Peyer's patch (tissue), 4 donors: Measurements from ENCODE around the gene IL1RL2. TPM values are rescaled to one million over a fixed set of nuclear protein-coding genes. Genes with fewer than 3 reads are reported as not detected.

Experiments used
- DNase-seq, 3 donors: peaks; one replicate each; pipeline ENCODE4 v3.0.0-alpha.2; 2017 to 2019
- H3K27ac ChIP-seq, 4 donors: fragments of 200-600 bp; sonication (generic); one replicate each; pipeline ENCODE4 v1.5.1; 2016 to 2019
- H3K27me3 ChIP-seq, 2 donors: fragments of 200-600 bp; sonication (generic); one replicate each; pipeline ENCODE4 v1.5.1; 2019
- H3K36me3 ChIP-seq, 3 donors: fragments of 200-600 bp; sonication (generic); one replicate each; pipeline ENCODE4 v1.5.1; 2016 to 2019
- H3K4me1 ChIP-seq, 4 donors: fragments of 200-600 bp; sonication (generic); one replicate each; pipeline ENCODE4 v1.5.1; 2016 to 2019
- H3K4me3 ChIP-seq, 4 donors: fragments of 200-600 bp; sonication (generic); 1 replicate in 3 of 4; 2 replicates in 1 of 4; pipeline ENCODE4 v1.5.1; 2016 to 2019; ENCODE audit warnings: mild to moderate bottlenecking in 1 of 4
- H3K9me3 ChIP-seq, 4 donors: fragments of 200-600 bp; sonication (generic); one replicate each; pipeline ENCODE4 v1.5.1; 2016 to 2019; ENCODE audit warnings: mild to moderate bottlenecking in 1 of 4
- POLR2A ChIP-seq, 2 donors: fragments of 450-650 bp; IDR thresholded peaks; one replicate each; pipeline ENCODE4 v1.5.1; 2017; ENCODE audit warnings: antibody characterized with exemption in 2 of 2, mild to moderate bottlenecking in 2 of 2, moderate library complexity in 2 of 2
- total RNA-seq, 4 donors: library from RNA; depleted of rRNA; stranded (reverse); fragments of >200 nt; gene quantifications; one replicate each; pipeline ENCODE4 v1.1.0, GENCODE V29; 2016
- TF ChIP-seq, protein P1 (sequence below), 6 experiments: fragments of 450-650 bp in 4 of 6; fragments of 200-600 bp in 2 of 6; sonication (generic) in 1 of 6; IDR thresholded peaks; one replicate each; pipeline ENCODE4 v1.5.1; 2017 to 2019; ENCODE audit warnings: antibody characterized with exemption in 6 of 6, mild to moderate bottlenecking in 3 of 6, moderate library complexity in 1 of 6

Gene IL1RL2
- total RNA-seq, 4 donors from 2014 or later = 0.57 to 2.5 TPM; not detected in 2

DNA sequence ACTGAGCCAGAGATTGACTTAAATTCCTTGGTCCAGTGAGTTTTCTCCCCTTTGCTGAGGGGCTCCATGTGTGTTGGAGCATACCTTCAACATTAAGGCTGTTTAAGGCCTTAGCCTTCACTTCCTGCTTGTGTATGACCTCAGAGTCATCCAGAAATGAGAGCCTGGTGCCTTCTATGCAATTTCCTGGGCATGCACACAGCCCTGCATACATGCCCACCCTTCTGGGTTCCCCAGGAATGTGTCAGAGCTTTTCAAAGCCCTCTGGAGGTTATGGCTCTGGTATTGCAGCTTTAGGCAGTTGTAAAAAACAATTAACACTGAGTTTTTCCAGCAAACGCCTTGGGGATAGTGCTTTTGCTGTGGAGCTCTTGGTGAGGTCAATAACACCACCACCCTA, 27.5 kb upstream of the IL1RL2 start:
- DNase-seq = no peak
- Histone ChIP-seq H3K27ac (no peak overlapping the region), H3K36me3 (no peaks in the 10 kb centered on the region), H3K27me3 (no peaks in the 10 kb centered on the region), H3K9me3 (no peaks in the 10 kb centered on the region), H3K4me3 (no peak overlapping the region), H3K4me1 (no peaks in the 10 kb centered on the region)
- TF ChIP-seq, protein P1, sequence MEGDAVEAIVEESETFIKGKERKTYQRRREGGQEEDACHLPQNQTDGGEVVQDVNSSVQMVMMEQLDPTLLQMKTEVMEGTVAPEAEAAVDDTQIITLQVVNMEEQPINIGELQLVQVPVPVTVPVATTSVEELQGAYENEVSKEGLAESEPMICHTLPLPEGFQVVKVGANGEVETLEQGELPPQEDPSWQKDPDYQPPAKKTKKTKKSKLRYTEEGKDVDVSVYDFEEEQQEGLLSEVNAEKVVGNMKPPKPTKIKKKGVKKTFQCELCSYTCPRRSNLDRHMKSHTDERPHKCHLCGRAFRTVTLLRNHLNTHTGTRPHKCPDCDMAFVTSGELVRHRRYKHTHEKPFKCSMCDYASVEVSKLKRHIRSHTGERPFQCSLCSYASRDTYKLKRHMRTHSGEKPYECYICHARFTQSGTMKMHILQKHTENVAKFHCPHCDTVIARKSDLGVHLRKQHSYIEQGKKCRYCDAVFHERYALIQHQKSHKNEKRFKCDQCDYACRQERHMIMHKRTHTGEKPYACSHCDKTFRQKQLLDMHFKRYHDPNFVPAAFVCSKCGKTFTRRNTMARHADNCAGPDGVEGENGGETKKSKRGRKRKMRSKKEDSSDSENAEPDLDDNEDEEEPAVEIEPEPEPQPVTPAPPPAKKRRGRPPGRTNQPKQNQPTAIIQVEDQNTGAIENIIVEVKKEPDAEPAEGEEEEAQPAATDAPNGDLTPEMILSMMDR (IDR thresholded peaks at IDR 0.05) = no peak
- no peak for TF ChIP-seq POLR2A (IDR thresholded peaks at IDR 0.05)

DNA sequence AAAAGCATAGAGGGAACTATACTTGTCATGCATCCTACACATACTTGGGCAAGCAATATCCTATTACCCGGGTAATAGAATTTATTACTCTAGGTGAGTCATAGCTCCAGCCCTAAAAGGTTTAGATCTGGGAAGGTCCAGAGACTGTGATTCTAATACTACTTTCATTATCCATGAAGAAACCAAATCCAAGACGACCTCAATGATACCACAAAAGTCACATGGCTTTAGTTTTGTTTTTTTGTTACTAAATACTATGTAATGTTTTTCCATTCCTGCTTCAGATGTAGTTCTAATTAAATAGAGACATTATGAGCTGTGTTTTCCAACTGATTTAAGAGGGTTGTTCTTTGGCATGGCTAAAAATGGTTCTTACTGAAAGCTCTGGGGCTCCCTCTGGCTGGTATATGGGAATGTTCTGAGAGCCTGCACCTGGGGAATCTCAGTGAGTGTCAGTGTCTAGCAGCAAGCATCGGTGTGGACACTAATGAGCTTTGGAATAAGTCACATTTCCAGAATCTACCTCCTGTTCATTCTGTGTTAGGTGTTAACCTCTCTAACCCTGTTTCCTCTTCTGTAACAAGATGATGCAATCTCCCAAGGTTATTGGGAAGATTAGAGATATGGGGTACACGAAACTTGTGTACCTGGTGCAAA, 20.5 kb upstream of the IL1RL2 start:
- peak overlapping the region in 1 of 4 donors; percentile 4 for H3K27ac ChIP-seq
- no peaks in the 10 kb centered on the region for H3K9me3 ChIP-seq
- TF ChIP-seq, protein P1 (IDR thresholded peaks at IDR 0.05) = peak in 4 of 6 experiments; percentile 3 to 49 (median 40)
- no peak for TF ChIP-seq POLR2A (IDR thresholded peaks at IDR 0.05)
- no peaks in the 10 kb centered on the region for H3K27me3 ChIP-seq
- H3K36me3 ChIP-seq = no peaks in the 10 kb centered on the region
- no peak overlapping the region for H3K4me3 ChIP-seq
- no peak for DNase-seq
- H3K4me1 ChIP-seq = no peaks in the 10 kb centered on the region

DNA sequence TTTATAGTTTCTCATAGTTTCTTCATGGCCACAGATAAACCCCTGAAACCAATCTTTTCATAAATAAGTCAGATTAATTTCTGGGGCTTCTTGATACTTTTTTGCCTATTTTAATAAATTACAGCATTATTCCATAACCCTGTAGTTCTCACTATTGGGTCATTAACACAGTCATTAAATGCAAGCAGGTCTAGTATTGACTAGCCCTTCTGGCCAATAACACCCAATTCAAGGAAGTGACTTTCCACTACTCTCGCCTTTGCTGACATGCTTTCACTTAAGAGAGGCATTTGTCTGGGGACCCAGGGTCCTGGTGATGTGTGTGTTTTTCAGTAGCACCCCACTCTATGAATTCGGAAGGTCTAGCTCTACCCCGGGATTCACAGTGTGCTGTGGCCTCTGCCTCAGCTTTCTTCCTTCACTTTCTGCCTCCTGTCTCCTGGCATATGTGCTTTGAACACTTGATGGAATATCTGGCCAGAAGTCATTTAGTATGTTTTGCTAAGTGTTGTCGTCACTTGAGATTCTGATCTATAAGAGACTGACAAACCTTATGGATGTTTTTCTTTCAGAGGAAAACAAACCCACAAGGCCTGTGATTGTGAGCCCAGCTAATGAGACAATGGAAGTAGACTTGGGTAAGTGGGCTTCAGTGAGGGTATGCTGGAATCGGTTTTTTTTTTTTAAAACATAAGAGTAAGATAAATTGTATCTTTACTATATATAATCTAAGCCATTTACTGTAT, 18.6 kb upstream of the IL1RL2 start:
- Histone ChIP-seq H3K27ac (no peak overlapping the region), H3K9me3 (no peaks in the 10 kb centered on the region), H3K36me3 (no peaks in the 10 kb centered on the region), H3K4me1 (no peaks in the 10 kb centered on the region), H3K4me3 (no peak overlapping the region), H3K27me3 (no peaks in the 10 kb centered on the region)
- no peak for TF ChIP-seq POLR2A (IDR thresholded peaks at IDR 0.05)
- TF ChIP-seq, protein P1 (IDR thresholded peaks at IDR 0.05) = no peak
- no peak for DNase-seq

DNA sequence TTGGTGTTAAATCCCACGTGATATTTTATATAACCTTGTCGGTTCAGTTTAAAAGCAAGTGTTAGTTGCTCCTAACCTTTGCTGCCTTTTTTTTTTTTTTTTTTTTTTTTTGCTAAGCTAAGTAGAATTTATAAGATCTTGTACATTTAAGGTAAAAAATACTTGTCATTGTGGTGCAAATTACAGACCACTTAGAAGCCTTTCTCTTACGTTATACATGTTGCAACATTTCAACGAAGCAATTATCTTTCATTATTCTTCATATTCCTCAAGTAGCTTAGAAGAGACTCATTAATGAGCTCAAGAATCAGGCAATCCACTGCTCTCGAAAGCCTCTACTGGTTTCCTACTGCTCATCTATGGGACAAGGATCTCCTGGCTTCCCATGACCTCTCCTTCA, 14.9 kb upstream of the IL1RL2 start:
- Histone ChIP-seq H3K27ac (no peak overlapping the region), H3K9me3 (no peaks in the 10 kb centered on the region), H3K4me3 (no peak overlapping the region), H3K4me1 (no peaks in the 10 kb centered on the region), H3K27me3 (no peaks in the 10 kb centered on the region), H3K36me3 (peaks cover 0 to 6% (median 0%) of the 10 kb centered on the region in 3 donors)
- TF ChIP-seq POLR2A (IDR thresholded peaks at IDR 0.05) = no peak
- DNase-seq = no peak

DNA sequence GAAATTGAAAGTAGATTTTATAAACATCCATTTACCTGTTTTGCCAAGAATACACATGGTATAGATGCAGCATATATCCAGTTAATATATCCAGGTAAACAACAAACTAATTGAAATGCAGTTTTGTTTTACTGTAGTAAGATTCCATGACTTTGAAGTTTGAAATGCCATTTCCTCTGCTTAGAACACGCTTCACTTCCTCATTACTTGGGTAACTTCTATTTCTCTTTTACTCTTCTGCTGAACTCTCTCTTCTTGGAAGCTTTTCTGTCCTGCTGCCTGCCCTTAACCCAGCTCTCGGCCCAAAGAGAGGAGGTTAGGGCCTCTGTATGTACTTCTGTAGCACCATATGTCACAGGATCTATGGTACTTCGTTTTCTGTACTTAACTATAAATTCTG, 14.1 kb upstream of the IL1RL2 start:
- Histone ChIP-seq H3K27me3 (no peaks in the 10 kb centered on the region), H3K27ac (no peak overlapping the region), H3K36me3 (peaks cover 0 to 6% (median 0%) of the 10 kb centered on the region in 3 donors), H3K9me3 (no peaks in the 10 kb centered on the region), H3K4me1 (no peaks in the 10 kb centered on the region), H3K4me3 (no peak overlapping the region)
- TF ChIP-seq, protein P1 (IDR thresholded peaks at IDR 0.05) = no peak
- no peak for TF ChIP-seq POLR2A (IDR thresholded peaks at IDR 0.05)
- no peak for DNase-seq

DNA sequence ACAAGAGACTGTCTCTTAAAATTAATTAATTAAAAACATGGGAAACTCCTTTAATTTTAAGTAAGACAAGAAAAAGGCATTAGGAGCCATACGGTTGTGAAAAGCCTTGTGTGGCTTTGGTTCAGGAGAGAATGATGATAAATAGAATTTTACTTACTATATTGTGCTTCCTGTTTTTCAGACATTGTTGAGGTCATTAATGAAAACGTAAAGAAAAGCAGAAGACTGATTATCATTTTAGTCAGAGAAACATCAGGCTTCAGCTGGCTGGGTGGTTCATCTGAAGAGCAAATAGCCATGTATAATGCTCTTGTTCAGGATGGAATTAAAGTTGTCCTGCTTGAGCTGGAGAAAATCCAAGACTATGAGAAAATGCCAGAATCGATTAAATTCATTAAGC, 10.7 kb upstream of the IL1RL2 start:
- DNase-seq = no peak
- no peaks in the 10 kb centered on the region for H3K9me3 ChIP-seq
- no peaks in the 10 kb centered on the region for H3K4me1 ChIP-seq
- peaks cover 0 to 6% (median 0%) of the 10 kb centered on the region in 3 donors for H3K36me3 ChIP-seq
- no peak overlapping the region for H3K4me3 ChIP-seq
- no peaks in the 10 kb centered on the region for H3K27me3 ChIP-seq
- H3K27ac ChIP-seq = no peak overlapping the region
- TF ChIP-seq, protein P1 (IDR thresholded peaks at IDR 0.05) = no peak
- TF ChIP-seq POLR2A (IDR thresholded peaks at IDR 0.05) = no peak
